ENCODE data around the gene PKIG.

GRCh38 chr20:44599715-44600114 is 17.3 kb downstream of the PKIG start:
- TF ChIP-seq EZH2phosphoT487 (conservative IDR thresholded peaks at IDR 0.05; ENCODE audit: low read length) (no peak), CTCF (IDR thresholded peaks at IDR 0.05; ENCODE audit: insufficient read depth, low read length, poor library complexity, severe bottlenecking) (no peak)
